Tibial nerve (tissue), 4 donors: Measurements from ENCODE around the gene NPHP4. TPM values are rescaled to one million over a fixed set of nuclear protein-coding genes. Genes with fewer than 3 reads are reported as not detected.

Experiments
- DNase-seq, 2 donors: peaks; one replicate each; pipeline ENCODE4 v3.0.0-alpha.2; 2019; ENCODE audit warnings: low spot score in 2 of 2
- H3K27ac ChIP-seq, 4 donors: fragments of 200-600 bp; sonication (generic) in 3 of 4; one replicate each; pipeline ENCODE4 v1.5.1; 2017 to 2019; ENCODE audit warnings: mild to moderate bottlenecking in 1 of 4
- H3K27me3 ChIP-seq, 2 donors: fragments of 200-600 bp; sonication (generic) in 1 of 2; one replicate each; pipeline versions ENCODE4 v1.5.1 to v1.6.0; 2017 to 2019
- H3K36me3 ChIP-seq, 3 donors: fragments of 200-600 bp; sonication (generic); one replicate each; pipeline ENCODE4 v1.5.1; 2018 to 2019
- H3K4me1 ChIP-seq, 4 donors: fragments of 200-600 bp; sonication (generic) in 3 of 4; one replicate each; pipeline ENCODE4 v1.5.1; 2017 to 2019
- H3K4me3 ChIP-seq, 4 donors: fragments of 200-600 bp; sonication (generic) in 3 of 4; one replicate each; pipeline ENCODE4 v1.5.1; 2017 to 2019; ENCODE audit warnings: mild to moderate bottlenecking in 1 of 4, moderate library complexity in 1 of 4
- H3K9me3 ChIP-seq, 4 donors: fragments of 200-600 bp; sonication (generic) in 3 of 4; one replicate each; pipeline ENCODE4 v1.5.1; 2017 to 2019
- EP300 ChIP-seq, 2 donors: sonication (generic); formaldehyde crosslinking; IDR thresholded peaks; one replicate each; pipeline ENCODE4 v1.6.1; 2017; ENCODE audit warnings: antibody characterized with exemption in 2 of 2, mild to moderate bottlenecking in 1 of 2
- POLR2A ChIP-seq, 2 donors: fragments of 450-650 bp; IDR thresholded peaks; one replicate each; pipeline ENCODE4 v1.6.1; 2017; ENCODE audit warnings: antibody characterized with exemption in 2 of 2, mild to moderate bottlenecking in 2 of 2, moderate library complexity in 2 of 2
- WGBS, 2 donors: methylation state at CpG; one replicate each; pipeline ENCODE4 v1.1.5; 2018; 5-methylcytosine and 5-hydroxymethylcytosine counted together
- total RNA-seq, 4 donors: library from RNA; depleted of rRNA; stranded (reverse); fragments of >200 nt; gene quantifications; one replicate each; pipeline ENCODE4 v1.1.0, GENCODE V29; 2016
- TF ChIP-seq, protein P1 (sequence below), 5 experiments: fragments of 200-600 bp in 3 of 5; fragments of 450-650 bp in 2 of 5; sonication (generic) in 3 of 5; IDR thresholded peaks; one replicate each; pipeline ENCODE4 v1.5.1; 2016 to 2019; ENCODE audit warnings: antibody characterized with exemption in 5 of 5, mild to moderate bottlenecking in 3 of 5, moderate library complexity in 2 of 5

NPHP4 gene
- total RNA-seq, 4 donors from 2014 or later = 14.7 to 34.5 (median 28.0) TPM

- no peaks in the 10 kb centered on the region for H3K9me3 ChIP-seq
- no peaks in the 10 kb centered on the region for H3K27me3 ChIP-seq
- DNase-seq = no peak
- no peak overlapping the region for H3K27ac ChIP-seq
- 91 to 96% methylated on average over 4 of the region's 4 CpGs for WGBS, 2 donors
- H3K4me3 ChIP-seq = no peak overlapping the region
- H3K36me3 ChIP-seq = peaks cover 0 to 9% (median 0%) of the 10 kb centered on the region in 3 donors
- no peak for TF ChIP-seq POLR2A (IDR thresholded peaks at IDR 0.05)
- TF ChIP-seq, protein P1, sequence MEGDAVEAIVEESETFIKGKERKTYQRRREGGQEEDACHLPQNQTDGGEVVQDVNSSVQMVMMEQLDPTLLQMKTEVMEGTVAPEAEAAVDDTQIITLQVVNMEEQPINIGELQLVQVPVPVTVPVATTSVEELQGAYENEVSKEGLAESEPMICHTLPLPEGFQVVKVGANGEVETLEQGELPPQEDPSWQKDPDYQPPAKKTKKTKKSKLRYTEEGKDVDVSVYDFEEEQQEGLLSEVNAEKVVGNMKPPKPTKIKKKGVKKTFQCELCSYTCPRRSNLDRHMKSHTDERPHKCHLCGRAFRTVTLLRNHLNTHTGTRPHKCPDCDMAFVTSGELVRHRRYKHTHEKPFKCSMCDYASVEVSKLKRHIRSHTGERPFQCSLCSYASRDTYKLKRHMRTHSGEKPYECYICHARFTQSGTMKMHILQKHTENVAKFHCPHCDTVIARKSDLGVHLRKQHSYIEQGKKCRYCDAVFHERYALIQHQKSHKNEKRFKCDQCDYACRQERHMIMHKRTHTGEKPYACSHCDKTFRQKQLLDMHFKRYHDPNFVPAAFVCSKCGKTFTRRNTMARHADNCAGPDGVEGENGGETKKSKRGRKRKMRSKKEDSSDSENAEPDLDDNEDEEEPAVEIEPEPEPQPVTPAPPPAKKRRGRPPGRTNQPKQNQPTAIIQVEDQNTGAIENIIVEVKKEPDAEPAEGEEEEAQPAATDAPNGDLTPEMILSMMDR (IDR thresholded peaks at IDR 0.05) = no peak
- no peak for TF ChIP-seq EP300 (IDR thresholded peaks at IDR 0.05)
- peaks cover 0 to 1% (median 0%) of the 10 kb centered on the region in 4 donors for H3K4me1 ChIP-seq
These were observed 70.6 kb downstream of the NPHP4 start for GRCh38 chr1:5921671-5922070.

- TF ChIP-seq, protein P1 (IDR thresholded peaks at IDR 0.05) = no peak
- TF ChIP-seq POLR2A (IDR thresholded peaks at IDR 0.05) = no peak
- no peak for TF ChIP-seq EP300 (IDR thresholded peaks at IDR 0.05)
- H3K4me1 ChIP-seq = peaks cover 0 to 6% (median 0%) of the 10 kb centered on the region in 4 donors
- H3K36me3 ChIP-seq = peaks cover 0 to 5% (median 0%) of the 10 kb centered on the region in 3 donors
- 77 to 78% methylated on average over 7 of the region's 7 CpGs for WGBS, 2 donors
- no peak for DNase-seq
- H3K27me3 ChIP-seq = no peaks in the 10 kb centered on the region
- no peaks in the 10 kb centered on the region for H3K9me3 ChIP-seq
- H3K4me3 ChIP-seq = no peak overlapping the region
- no peak overlapping the region for H3K27ac ChIP-seq
These were observed 71.1 kb downstream of the NPHP4 start for GRCh38 chr1:5921129-5921528.

- 96% methylated on average over 17 of the region's 17 CpGs for WGBS, 2 donors
- Histone ChIP-seq H3K27ac (no peak overlapping the region), H3K9me3 (no peaks in the 10 kb centered on the region), H3K36me3 (peaks cover 0 to 5% (median 0%) of the 10 kb centered on the region in 3 donors), H3K27me3 (no peaks in the 10 kb centered on the region), H3K4me3 (no peak overlapping the region), H3K4me1 (peaks cover 0 to 15% (median 4%) of the 10 kb centered on the region in 4 donors)
- DNase-seq = no peak
- TF ChIP-seq POLR2A (IDR thresholded peaks at IDR 0.05) (no peak), EP300 (IDR thresholded peaks at IDR 0.05) (no peak)
- TF ChIP-seq, protein P1 (IDR thresholded peaks at IDR 0.05) = no peak
These were observed 72.0 kb downstream of the NPHP4 start for GRCh38 chr1:5920201-5920600.

- H3K4me3 ChIP-seq = no peak overlapping the region
- no peaks in the 10 kb centered on the region for H3K27me3 ChIP-seq
- H3K36me3 ChIP-seq = peaks cover 0 to 5% (median 0%) of the 10 kb centered on the region in 3 donors
- no peak overlapping the region for H3K27ac ChIP-seq
- WGBS, 2 donors = 44 to 46% methylated on average over 2 of the region's 2 CpGs
- no peaks in the 10 kb centered on the region for H3K9me3 ChIP-seq
- no peak for DNase-seq
- peaks cover 0 to 23% (median 4%) of the 10 kb centered on the region in 4 donors for H3K4me1 ChIP-seq
- no peak for TF ChIP-seq POLR2A (IDR thresholded peaks at IDR 0.05)
- TF ChIP-seq EP300 (IDR thresholded peaks at IDR 0.05) = no peak
- TF ChIP-seq, protein P1 (IDR thresholded peaks at IDR 0.05) = no peak
These were observed 74.0 kb downstream of the NPHP4 start for GRCh38 chr1:5918275-5918649.

DNA sequence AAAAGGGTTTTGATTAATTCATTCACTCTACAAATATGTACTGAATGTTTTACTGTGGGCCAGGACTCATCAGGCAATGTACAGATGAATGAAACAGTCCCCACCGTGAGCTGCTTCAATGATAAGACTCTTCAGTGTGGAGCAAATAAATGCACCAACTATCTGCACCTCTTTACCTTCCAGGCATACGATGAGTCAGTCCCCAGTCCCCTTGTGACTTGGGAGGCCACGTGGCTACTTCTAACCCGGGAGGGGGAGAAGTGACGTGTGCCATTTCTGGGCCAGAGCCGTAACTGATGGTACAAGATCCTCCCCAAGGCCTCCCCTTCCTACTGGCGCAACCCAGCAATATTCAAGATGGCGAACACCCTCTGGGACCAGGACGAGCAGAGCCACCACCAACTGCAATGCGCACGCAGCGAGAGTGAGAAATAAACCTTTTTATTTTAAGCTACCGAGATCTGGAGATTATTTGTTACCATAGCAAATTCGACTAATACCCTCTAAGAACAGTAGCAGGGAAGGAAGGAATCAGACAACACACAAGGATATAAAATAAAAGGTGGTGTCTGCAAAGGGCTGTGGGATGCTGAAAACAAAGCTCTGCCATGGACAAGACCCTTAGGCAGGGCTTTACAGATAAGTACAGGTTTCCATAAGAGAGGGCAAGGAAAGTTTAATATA lies 74.5 kb downstream of the NPHP4 start:
- TF ChIP-seq POLR2A (IDR thresholded peaks at IDR 0.05) (no peak), EP300 (IDR thresholded peaks at IDR 0.05) (no peak)
- TF ChIP-seq, protein P1 (IDR thresholded peaks at IDR 0.05) = no peak
- H3K9me3 ChIP-seq = no peaks in the 10 kb centered on the region
- H3K4me1 ChIP-seq = peaks cover 0 to 28% (median 4%) of the 10 kb centered on the region in 4 donors
- WGBS, 2 donors = 83 to 88% methylated on average over 14 of the region's 14 CpGs
- H3K27me3 ChIP-seq = no peaks in the 10 kb centered on the region
- H3K4me3 ChIP-seq = no peak overlapping the region
- DNase-seq = no peak
- no peak overlapping the region for H3K27ac ChIP-seq
- peaks cover 0 to 5% (median 0%) of the 10 kb centered on the region in 3 donors for H3K36me3 ChIP-seq
